PC-3 (cell line): ENCODE results near the gene TMEM250.

Experiments
- EZH2 ChIP-seq: fragments of 300-600 bp; sonication (generic); IDR thresholded peaks from one replicate; pipeline ENCODE4 v1.6.1; 2017; ENCODE audit warnings: antibody characterized with exemption, mild to moderate bottlenecking, low read length; ENCODE audit not compliant: unreplicated experiment
- TF ChIP-seq, protein P1 (sequence below): fragments of 300-600 bp; sonication (generic); conservative IDR thresholded peaks from 2 replicates; pipeline ENCODE4 v1.5.1; 2017; ENCODE audit warnings: antibody characterized with exemption, low read depth, mild to moderate bottlenecking, low read length

- TF ChIP-seq, protein P1, sequence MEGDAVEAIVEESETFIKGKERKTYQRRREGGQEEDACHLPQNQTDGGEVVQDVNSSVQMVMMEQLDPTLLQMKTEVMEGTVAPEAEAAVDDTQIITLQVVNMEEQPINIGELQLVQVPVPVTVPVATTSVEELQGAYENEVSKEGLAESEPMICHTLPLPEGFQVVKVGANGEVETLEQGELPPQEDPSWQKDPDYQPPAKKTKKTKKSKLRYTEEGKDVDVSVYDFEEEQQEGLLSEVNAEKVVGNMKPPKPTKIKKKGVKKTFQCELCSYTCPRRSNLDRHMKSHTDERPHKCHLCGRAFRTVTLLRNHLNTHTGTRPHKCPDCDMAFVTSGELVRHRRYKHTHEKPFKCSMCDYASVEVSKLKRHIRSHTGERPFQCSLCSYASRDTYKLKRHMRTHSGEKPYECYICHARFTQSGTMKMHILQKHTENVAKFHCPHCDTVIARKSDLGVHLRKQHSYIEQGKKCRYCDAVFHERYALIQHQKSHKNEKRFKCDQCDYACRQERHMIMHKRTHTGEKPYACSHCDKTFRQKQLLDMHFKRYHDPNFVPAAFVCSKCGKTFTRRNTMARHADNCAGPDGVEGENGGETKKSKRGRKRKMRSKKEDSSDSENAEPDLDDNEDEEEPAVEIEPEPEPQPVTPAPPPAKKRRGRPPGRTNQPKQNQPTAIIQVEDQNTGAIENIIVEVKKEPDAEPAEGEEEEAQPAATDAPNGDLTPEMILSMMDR = no peak
- no peak for TF ChIP-seq EZH2
These were observed 41.2 kb upstream of the TMEM250 start for GRCh38 chr9:136159851-136160250.
